GM21576 (cell line): ENCODE data around the gene CCDC54.
"Not testable (repeated sequence)": the region's sequence is repeated elsewhere in the genome, so short reads cannot be mapped to it uniquely, and the experiment has no call there.

Experiments
- ATAC-seq: cut with Tn5 transposase; IDR thresholded peaks from one replicate; pipeline ENCODE4 v1.9.1; 2021; ENCODE audit warnings: mild to moderate bottlenecking, moderate library complexity; ENCODE audit not compliant: unreplicated experiment

CCDC54 gene

GRCh38 chr3:107377151-107377550 lies at the start of gene CCDC54:
CCDC54 (plus strand) TSS chr3:107377439; CDS start chr3:107377588, 149 bp downstream.
- ATAC-seq, result no peak

DNA sequence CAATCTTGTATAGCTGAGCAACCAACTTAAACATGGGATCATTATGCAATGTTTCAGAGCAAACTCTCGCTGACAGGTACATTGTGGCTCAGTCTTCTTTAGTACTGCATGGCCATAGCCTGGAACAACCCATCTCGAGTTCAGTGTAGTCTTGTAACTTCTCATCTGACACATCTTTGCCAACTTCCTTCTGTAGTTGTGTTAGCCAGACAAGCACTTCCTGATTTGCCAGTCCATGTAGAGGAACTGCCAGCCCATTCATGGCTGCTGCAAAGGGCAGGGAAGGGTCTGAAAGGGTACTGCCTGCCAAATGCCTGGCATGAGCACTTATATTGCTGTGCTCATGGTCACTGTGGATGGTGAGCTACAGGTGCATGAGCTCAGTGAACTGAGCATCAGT lies 49.2 kb upstream of the CCDC54 start:
- no peak for ATAC-seq

DNA sequence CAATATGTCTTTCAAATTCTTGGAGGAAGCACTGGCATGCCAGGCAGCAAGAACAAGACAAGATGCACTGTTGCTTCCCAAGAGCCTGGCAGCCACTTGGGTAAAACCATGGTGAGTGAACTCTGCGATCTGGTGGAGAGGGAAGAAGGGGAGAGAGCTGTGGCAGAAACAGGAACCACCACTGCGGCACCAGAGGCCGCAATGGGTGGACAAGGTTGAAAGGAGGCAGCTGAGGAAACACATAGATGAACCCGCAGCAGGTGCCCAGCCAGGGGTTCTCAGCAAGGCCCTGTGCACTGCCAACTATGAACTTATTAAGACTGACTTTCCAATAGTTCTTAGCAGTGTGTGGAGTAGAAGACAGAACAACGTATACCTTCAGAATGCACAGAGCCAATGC lies 48.2 kb upstream of the CCDC54 start:
- ATAC-seq, result no peak

DNA sequence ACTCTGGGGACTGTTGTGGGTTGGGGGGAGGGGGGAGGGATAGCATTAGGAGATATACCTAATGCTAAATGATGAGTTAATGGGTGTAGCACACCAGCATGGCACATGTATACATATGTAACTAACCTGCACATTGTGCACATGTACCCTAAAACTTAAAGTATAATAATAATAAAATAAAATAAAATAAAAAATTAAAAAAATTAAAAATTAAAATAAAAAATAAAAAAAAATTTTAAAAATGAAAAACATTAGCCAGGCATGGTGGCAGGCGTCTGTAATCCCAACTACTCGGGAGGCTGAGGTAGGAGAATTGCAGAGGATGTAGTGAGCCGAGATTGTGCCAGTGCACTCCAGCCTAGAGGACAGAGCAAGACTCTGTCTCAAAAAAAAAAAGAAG lies 37.5 kb upstream of the CCDC54 start:
- ATAC-seq, result not testable (repeated sequence)

DNA sequence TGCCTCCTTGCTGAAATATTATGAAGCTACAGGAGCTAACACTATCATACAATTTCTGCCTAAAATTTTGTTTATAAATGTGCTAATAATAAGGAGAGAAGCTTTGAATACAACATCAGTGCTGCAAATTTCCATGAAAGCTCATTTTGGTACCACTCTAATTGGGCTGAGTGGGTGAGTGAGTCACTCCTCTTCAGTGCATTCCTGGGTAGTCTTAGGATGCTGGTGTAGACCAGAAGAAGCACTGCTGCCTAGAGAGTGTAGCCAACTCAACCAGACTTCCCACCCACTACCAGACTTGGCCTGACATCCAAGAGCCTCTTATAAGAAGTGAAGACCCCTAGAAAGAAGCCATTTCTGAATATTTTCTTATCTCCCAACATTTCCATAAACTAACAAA lies 32.5 kb upstream of the CCDC54 start:
- no peak for ATAC-seq

DNA sequence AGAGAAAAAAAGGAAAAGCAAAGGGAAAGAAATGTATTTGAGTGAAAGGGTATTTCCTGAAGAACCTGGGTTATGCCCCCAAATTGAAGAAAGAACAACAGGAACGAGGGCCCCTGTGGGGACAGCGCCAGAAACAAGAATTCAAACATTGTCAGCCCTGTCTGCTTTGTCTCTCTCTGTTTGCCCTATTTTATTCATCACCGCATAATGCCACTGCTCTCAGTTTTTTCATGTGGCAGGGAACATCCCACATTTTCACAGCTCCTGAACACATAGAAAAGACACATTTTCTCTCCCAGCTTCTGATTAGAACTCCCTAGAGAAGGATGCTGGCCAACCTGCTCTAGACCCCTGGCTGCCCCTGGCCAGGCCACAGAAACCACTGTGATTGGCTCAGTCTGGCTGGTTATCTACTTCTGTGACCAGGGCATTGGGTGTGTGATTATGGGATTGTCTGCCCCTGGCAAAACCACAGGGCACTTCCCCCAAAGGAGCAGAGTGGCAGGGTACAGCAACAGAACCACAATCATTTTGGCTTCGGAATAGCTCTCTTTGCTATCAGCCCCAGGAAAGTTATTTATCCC lies 31.3 kb upstream of the CCDC54 start:
- ATAC-seq, result no peak

- no peak for ATAC-seq
Measured at GRCh38 chr3:107346564-107346963, 30.7 kb upstream of the CCDC54 start.

DNA sequence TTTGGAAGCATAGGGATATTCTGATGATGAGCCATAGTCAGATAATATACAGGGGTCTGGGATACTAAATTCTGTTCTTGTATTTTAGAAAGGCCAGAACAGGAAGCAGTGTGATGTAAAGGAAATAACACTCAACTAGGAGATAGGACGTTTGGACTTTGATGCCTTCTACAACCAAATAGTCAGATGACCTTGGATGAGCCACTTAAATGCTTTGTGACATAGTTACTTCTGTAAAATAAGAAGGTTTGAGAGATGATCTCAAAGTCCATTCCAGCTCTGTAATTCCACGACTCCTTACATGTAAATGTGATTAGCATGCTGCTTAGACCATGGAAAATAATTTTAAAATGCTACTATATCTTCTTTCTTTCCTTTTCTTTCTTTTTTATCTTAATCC lies 29.5 kb upstream of the CCDC54 start:
- ATAC-seq, result no peak

- no peak for ATAC-seq
Measured at GRCh38 chr3:107356706-107357105, 20.5 kb upstream of the CCDC54 start.

GRCh38 chr3:107361633-107362032 lies 15.6 kb upstream of the CCDC54 start:
- ATAC-seq, result no peak

DNA sequence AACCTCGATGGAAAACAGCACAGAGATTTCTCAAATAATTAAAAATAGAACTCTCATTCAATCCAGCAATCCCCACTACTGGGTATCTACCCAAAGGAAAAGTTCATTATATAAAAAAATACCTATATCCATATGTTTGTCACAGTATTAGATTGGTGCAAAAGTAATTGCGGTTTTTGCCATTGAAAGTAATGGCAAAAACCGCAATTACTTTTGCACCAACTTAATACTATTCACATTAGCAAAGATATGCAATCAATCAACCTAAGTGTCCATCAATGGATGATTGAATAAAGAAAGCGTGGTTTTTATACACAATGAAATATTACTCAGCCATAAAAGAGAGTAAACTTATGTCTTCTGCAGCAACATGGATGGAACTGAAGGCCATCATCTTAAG lies 12.2 kb upstream of the CCDC54 start:
- ATAC-seq, result no peak

GRCh38 chr3:107366766-107367165 lies 10.5 kb upstream of the CCDC54 start:
- ATAC-seq, result no peak

GRCh38 chr3:107367353-107367752 lies 9.9 kb upstream of the CCDC54 start:
- no peak for ATAC-seq

GRCh38 chr3:107368654-107369398 lies 8.4 kb upstream of the CCDC54 start:
- ATAC-seq, result no peak

GRCh38 chr3:107369791-107370190 lies 7.4 kb upstream of the CCDC54 start:
- no peak for ATAC-seq

GRCh38 chr3:107370907-107371306 lies 6.3 kb upstream of the CCDC54 start:
- no peak for ATAC-seq

GRCh38 chr3:107372506-107372905 lies 4.7 kb upstream of the CCDC54 start:
- no peak for ATAC-seq

DNA sequence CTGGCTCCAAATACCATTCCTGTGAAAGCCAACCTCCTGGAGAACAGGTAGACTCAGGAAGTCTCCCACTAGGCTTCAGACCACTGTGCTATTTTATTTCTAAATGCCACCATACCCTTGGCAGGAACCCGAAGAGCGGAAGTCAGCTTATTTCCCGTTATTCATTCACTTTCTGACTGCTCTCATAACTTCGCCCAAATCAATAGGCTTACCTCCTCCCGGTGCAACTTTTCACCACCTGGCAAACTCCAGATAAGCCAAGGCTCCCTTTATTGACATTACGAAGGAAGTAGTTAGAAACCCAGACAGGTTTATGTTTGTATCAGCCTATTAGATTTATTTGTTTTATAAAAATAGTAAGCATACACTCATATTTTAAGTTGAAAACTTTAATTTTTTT lies 3.3 kb upstream of the CCDC54 start:
- ATAC-seq, result no peak

DNA sequence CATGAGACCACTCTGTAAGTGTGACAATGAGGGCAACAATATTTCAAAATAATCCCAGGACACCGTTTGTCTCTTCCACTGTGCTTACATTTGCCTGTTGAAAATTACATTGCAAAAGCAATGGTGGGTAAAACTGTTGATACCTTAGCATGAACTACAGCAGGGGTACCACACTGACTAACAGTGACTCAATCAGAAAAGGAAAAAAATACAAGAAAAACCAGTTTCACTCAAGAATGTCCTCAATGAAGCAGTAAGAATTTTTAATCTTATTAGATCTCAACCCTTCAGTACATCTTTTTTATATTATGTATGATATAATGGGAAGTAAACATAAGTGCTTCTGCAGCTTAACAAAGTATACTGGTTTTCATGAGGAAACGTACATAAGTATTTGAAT lies 1.6 kb upstream of the CCDC54 start:
- no peak for ATAC-seq

DNA sequence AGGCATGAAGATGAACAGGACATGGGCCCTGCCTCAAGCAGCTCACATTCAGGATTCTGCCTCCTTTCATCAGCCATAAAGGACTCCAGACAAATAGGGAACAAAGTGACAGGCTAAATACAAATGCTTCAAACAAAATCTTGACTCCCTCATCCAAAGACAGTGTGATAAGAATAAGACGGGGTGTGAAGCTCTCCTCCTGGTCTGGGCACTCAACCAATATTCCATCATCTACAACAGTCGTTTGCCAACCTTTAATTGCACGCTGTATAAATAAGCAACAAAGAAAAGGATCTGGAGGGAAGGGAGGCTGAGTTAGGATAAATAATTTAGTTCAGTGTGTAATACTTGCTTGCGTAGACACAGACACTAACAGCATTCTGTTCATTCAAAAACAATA lies 5.4 kb downstream of the CCDC54 start:
- no peak for ATAC-seq

- ATAC-seq, result no peak
Measured at GRCh38 chr3:107384428-107384827, 7.2 kb downstream of the CCDC54 start.

- no peak for ATAC-seq
Measured at GRCh38 chr3:107384907-107385306, 7.7 kb downstream of the CCDC54 start.

DNA sequence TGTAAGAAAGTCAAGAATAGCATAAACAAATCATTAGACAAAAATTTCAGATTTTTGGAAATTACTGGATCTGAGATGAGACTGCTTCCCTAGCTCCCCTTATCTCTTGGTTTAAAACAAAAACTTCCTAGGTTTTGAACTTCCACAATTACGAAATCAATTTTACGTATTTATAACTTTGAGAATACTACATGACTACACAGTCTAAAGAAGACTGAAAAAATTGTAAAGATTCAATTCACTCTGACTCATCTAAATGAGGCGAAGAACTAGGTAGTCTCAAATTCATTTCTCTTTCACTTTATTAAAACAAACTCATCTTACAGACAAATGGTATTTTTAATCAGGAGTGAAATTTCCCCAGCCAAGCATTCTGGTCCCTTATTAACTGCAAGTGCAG lies 10.3 kb downstream of the CCDC54 start:
- no peak for ATAC-seq
